GM19240 (cell line): ENCODE results near the gene PCMTD2.
"Not testable (repeated sequence)": the region's sequence is repeated elsewhere in the genome, so short reads cannot be mapped to it uniquely, and the experiment has no call there.

Source experiments
- DNase-seq: peaks from one replicate; pipeline ENCODE4 v3.0.0; 2011; ENCODE audit warnings: low spot score; ENCODE audit not compliant: insufficient read length

The PCMTD2 gene

GRCh38 chr20:64286447-64287263 is 31.1 kb downstream of the PCMTD2 start:
- DNase-seq: not testable (repeated sequence)

GRCh38 chr20:64287264-64287590 is 31.7 kb downstream of the PCMTD2 start:
- not testable (repeated sequence) for DNase-seq

- not testable (repeated sequence) for DNase-seq
These were observed 36.6 kb downstream of the PCMTD2 start for GRCh38 chr20:64292167-64292566.

- DNase-seq: not testable (repeated sequence)
These were observed 47.5 kb downstream of the PCMTD2 start for GRCh38 chr20:64303086-64303485.

DNA sequence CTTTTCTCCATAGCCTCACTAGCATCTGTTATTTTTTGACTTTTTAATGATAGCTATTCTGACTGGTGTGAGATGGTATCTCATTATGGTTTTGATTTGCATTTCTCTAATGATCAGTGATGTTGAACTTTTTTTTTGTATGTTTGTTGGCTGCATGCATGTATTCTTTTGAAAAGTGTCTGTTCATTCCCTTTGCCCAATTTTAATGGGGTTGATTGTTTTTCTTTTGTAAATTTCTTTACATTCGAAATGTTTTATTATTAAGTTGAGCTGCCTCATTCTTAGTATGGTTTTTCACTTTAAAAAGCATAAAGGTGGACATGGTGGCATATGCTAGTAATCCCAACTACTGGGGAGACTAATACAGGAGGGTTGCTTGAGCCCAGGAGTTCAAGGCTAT is 58.2 kb downstream of the PCMTD2 start:
- DNase-seq: not testable (repeated sequence)

DNA sequence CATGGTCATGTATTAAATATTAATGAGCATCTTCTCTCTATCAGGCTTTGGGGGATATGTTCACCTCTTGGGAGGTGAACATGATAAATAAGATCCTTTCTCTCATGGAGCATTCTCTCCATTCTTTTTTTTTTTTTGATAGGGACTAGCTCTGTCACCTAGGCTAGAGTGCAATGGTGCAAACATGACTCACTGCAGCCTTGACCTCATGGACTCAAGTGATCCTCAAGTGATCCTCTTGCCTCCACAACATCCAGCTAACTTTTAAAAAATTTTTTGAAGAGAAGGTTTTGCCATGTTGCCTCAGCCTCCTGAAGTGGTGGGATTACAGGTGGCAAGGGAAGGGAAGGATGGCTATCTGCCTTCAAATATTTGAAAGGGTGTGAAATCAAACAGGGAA is 59.8 kb downstream of the PCMTD2 start:
- not testable (repeated sequence) for DNase-seq

DNA sequence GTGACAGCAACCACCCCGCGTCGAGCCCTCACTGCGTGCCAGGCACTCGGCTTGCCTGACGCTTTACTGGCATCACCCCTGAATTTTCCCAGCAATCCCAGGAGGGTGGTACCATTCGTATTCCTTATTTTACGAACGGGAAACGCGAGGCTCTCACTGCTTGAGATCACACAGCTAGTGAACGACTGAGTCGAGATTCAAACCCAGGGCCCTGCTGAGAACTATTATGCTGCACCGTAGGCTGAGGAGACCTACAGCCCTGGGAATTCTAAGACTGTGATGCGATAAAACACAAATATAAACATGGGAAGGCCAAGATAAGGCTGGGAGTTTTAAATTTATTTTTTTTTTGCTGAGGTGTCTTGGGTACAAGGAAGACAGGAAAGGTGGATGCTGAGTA is 60.3 kb downstream of the PCMTD2 start:
- DNase-seq: not testable (repeated sequence)

- not testable (repeated sequence) for DNase-seq
These were observed 61.0 kb downstream of the PCMTD2 start for GRCh38 chr20:64316415-64317083.

DNA sequence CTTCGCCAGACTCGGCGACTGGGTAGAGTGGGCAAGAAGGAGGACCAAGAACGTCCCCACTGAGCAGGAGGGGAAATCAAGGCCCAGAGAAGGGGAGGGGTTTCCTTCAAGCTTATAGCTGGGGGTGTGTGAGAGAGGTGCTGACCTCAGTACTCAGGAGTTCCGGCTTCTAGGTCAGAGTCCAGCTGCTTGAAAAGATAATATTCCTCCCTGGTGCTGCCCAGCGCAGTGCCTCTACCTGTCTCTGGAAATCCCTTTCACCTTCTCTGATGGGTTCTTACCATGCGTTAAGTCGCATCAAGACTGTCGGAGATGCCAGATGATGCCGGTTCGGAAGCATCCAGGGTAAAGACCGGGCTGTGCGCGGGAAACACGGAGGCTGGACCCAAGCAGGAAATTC is 61.8 kb downstream of the PCMTD2 start:
- not testable (repeated sequence) for DNase-seq

GRCh38 chr20:64318056-64318455 is 62.5 kb downstream of the PCMTD2 start:
- DNase-seq: not testable (repeated sequence)

DNA sequence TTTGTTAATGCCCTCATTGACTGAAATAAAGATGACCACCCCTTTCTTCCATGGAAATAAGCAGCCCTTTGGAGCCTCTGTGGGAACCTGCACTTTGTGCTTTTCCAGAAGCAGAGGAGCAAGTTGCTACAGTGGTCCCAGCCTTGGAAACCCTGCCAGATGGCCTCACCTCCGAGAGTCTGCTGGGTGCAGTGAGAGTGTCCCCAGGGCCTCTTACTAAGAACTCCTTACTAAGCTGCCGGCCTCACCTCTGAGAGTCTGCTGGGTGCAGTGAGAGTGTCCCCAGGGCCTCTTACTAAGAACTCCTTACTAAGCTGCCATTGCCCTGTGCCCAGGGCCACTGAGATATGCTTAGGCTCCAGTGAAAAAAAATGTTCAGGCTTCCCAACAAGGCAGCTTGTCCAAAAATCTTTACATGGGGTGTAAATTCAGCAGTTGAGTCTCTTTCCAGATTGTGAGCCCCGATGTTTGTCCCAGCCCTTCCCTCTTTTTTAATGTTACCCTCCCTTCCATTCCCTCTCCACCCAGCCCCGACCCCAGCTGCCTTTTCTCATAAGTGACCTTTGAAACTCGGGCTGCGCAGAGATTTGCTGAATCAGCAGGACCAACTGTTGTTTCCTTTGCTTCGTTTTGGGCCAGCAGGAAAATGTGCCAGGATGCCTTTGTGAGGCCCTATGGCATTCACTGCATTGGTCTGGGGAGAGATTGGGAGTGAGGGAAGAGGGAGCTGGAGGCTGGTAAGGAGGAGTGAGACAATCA is 66.7 kb downstream of the PCMTD2 start:
- DNase-seq: not testable (repeated sequence)
